Colonic mucosa (tissue), 4 donors: Measurements from ENCODE around the gene STX2. TPM values are rescaled to one million over a fixed set of nuclear protein-coding genes. Genes with fewer than 3 reads are reported as not detected.

ENCODE experiments used
- DNase-seq: peaks from one replicate; pipeline ENCODE4 v3.0.0-alpha.2; 2020
- H3K27ac ChIP-seq: fragments of 200-600 bp; one replicate; pipeline ENCODE4 v1.8.0; 2021
- H3K27me3 ChIP-seq: fragments of 200-600 bp; one replicate; pipeline ENCODE4 v1.8.0; 2021
- H3K36me3 ChIP-seq: fragments of 200-600 bp; one replicate; pipeline ENCODE4 v1.8.0; 2021
- H3K4me1 ChIP-seq: fragments of 200-600 bp; one replicate; pipeline ENCODE4 v1.8.0; 2021; ENCODE audit warnings: mild to moderate bottlenecking
- H3K4me3 ChIP-seq: fragments of 200-600 bp; one replicate; pipeline ENCODE4 v1.8.0; 2021
- H3K9ac ChIP-seq, 2 donors: one replicate each; pipeline ENCODE4 v1.7.0; 2013; ENCODE audit warnings: control low read depth in 2 of 2, low read depth in 2 of 2, low read length in 2 of 2
- H3K9me3 ChIP-seq: fragments of 200-600 bp; one replicate; pipeline ENCODE4 v1.8.0; 2021
- CTCF ChIP-seq: fragments of 200-600 bp; IDR thresholded peaks from one replicate; pipeline ENCODE4 v1.8.0; 2022; ENCODE audit warnings: antibody characterized with exemption, mild to moderate bottlenecking
- intact Hi-C: fragments of 100-400 bp; cut with DNase I; formaldehyde crosslinking; loops from one replicate; pipeline ENCODE4 v1.14.1; 2022
- total RNA-seq, 2 donors: library from RNA; stranded (reverse); fragmentation: NEBNext Ultra II Directional in 1 of 2; extraction: Animal tissue kit (Norgen Biotek cat#: 25700) in 1 of 2; gene quantifications; one replicate each; pipeline ENCODE4 v1.2.1, GENCODE V29; 2021
- donor health status: healthy.
- donor health status: DM: no; HTN: no; CAD: no.
- donor health status: DM: no; HTN: no; CAD: no.

The STX2 gene
- total RNA-seq, 2 donors from 2014 or later = 2.1 to 4.8 TPM

GRCh38 chr12:130803702-130804101, 35.3 kb downstream of the STX2 start:
- Histone ChIP-seq H3K36me3 (no peaks in the 10 kb centered on the region), H3K27me3 (no peaks in the 10 kb centered on the region), H3K9me3 (no peaks in the 10 kb centered on the region), H3K4me3 (no peak overlapping the region), H3K27ac (no peak overlapping the region), H3K9ac (no peak overlapping the region), H3K4me1 (no peaks in the 10 kb centered on the region)
- DNase-seq = no peak
- TF ChIP-seq CTCF = no peak
- intact Hi-C loops = no loop called here

GRCh38 chr12:130800312-130800711, 38.7 kb downstream of the STX2 start:
- no peak for DNase-seq
- H3K36me3 ChIP-seq = no peaks in the 10 kb centered on the region

GRCh38 chr12:130799051-130799450, 40.0 kb downstream of the STX2 start:
- no peak overlapping the region for H3K9ac ChIP-seq
- no peaks in the 10 kb centered on the region for H3K9me3 ChIP-seq
- no peak for TF ChIP-seq CTCF
- no peaks in the 10 kb centered on the region for H3K4me1 ChIP-seq
- intact Hi-C loops = no loop called here
- H3K27me3 ChIP-seq = no peaks in the 10 kb centered on the region
- H3K4me3 ChIP-seq = no peak overlapping the region
- no peak for DNase-seq
- H3K36me3 ChIP-seq = no peaks in the 10 kb centered on the region
- H3K27ac ChIP-seq = no peak overlapping the region

More at GRCh38 chr12:130800312-130800711, 38.7 kb downstream of the STX2 start:
- TF ChIP-seq CTCF = no peak
- intact Hi-C loops = no loop called here
- H3K27ac ChIP-seq = no peak overlapping the region
- no peaks in the 10 kb centered on the region for H3K9me3 ChIP-seq
- no peaks in the 10 kb centered on the region for H3K27me3 ChIP-seq
- H3K4me3 ChIP-seq = no peak overlapping the region
- H3K9ac ChIP-seq = no peak overlapping the region
- no peaks in the 10 kb centered on the region for H3K4me1 ChIP-seq

GRCh38 chr12:130796985-130797686, 41.9 kb downstream of the STX2 start:
- intact Hi-C loops = no loop called here
- Histone ChIP-seq H3K9ac (no peak overlapping the region), H3K4me3 (no peak overlapping the region), H3K36me3 (no peaks in the 10 kb centered on the region), H3K9me3 (no peaks in the 10 kb centered on the region), H3K27ac (no peak overlapping the region), H3K4me1 (no peaks in the 10 kb centered on the region), H3K27me3 (no peaks in the 10 kb centered on the region)
- no peak for TF ChIP-seq CTCF
- DNase-seq = no peak

- no peak overlapping the region for H3K9ac ChIP-seq
- intact Hi-C loops = no loop called here
- H3K9me3 ChIP-seq = no peaks in the 10 kb centered on the region
- no peaks in the 10 kb centered on the region for H3K4me1 ChIP-seq
- no peak overlapping the region for H3K27ac ChIP-seq
- no peak overlapping the region for H3K4me3 ChIP-seq
- DNase-seq = no peak
- H3K27me3 ChIP-seq = no peaks in the 10 kb centered on the region
- TF ChIP-seq CTCF = no peak
- H3K36me3 ChIP-seq = no peaks in the 10 kb centered on the region
Observed at GRCh38 chr12:130795906-130796305, 43.1 kb downstream of the STX2 start.
